Panc1 (cell line): ENCODE data around the gene TBC1D10A. TPM values are rescaled to one million over a fixed set of nuclear protein-coding genes. Genes with fewer than 3 reads are reported as not detected.

Source experiments
- ATAC-seq: fragments of 200-7000 bp; cut with Tn5 transposase; 2 replicates; pipeline ENCODE4 v1.9.1; 2020; ENCODE audit warnings: mild to moderate bottlenecking, moderate library complexity
- BruUV-seq: library from RNA; stranded (reverse); fragments of 400-500 nt; replicated peaks from 2 replicates; lab custom pipeline; 2021; lab: Mats Ljungman, UMichigan
- CTCF ChIA-PET: fragments of 300-600 bp; sonication (Branson Sonifier 250); formaldehyde crosslinking; loops from one replicate; lab custom pipeline; 2022; ENCODE audit warnings: antibody characterized with exemption; lab: Charles Lee
- POLR2A ChIA-PET: fragments of 300-600 bp; sonication (Branson Sonifier 250); formaldehyde crosslinking; loops from one replicate; lab custom pipeline; 2022; ENCODE audit warnings: antibody characterized with exemption; lab: Charles Lee
- DNase-seq: peaks from one replicate; pipeline ENCODE4 v3.0.0-alpha.2; 2010; ENCODE audit warnings: low read depth, low spot score
- H3K27ac ChIP-seq: 2 replicates; pipeline ENCODE4 v1.5.1; 2011; ENCODE audit warnings: mild to moderate bottlenecking, low read length, inconsistent platforms
- H3K27me3 ChIP-seq: fragments of 200-500 bp; sonication (Bioruptor generic); 2 replicates; pipeline ENCODE4 v1.6.0; 2014; ENCODE audit warnings: low read length, inconsistent platforms; ENCODE audit not compliant: control insufficient read depth, insufficient read depth
- H3K36me3 ChIP-seq: fragments of 200-500 bp; sonication (Bioruptor generic); 2 replicates; pipeline ENCODE4 v1.5.1; 2014; ENCODE audit warnings: inconsistent platforms, mild to moderate bottlenecking, low read length, moderate library complexity; ENCODE audit not compliant: control insufficient read depth, insufficient read depth
- H3K4me1 ChIP-seq: 2 replicates; pipeline ENCODE4 v1.5.1; 2011; ENCODE audit warnings: inconsistent platforms, mild to moderate bottlenecking, low read length, moderate library complexity; ENCODE audit not compliant: control insufficient read depth, insufficient read depth
- H3K4me3 ChIP-seq, 2 experiments: 2 replicates each; pipeline ENCODE4 v1.5.1; 2011 to 2012; ENCODE audit warnings: low read depth in 2 of 2, low read length in 2 of 2, mild to moderate bottlenecking in 2 of 2, inconsistent platforms in 1 of 2, moderate library complexity in 1 of 2
- H3K9me3 ChIP-seq: fragments of 200-500 bp; sonication (Bioruptor generic); 2 replicates; pipeline ENCODE4 v1.5.1; 2014; ENCODE audit warnings: low read depth, mild to moderate bottlenecking, inconsistent platforms, low read length, moderate library complexity; ENCODE audit not compliant: control insufficient read depth, insufficient read depth
- POLR2AphosphoS5 ChIP-seq: IDR thresholded peaks from 2 replicates; pipeline ENCODE4 v1.6.1; 2012; ENCODE audit warnings: mild to moderate bottlenecking, low read depth, low read length, moderate library complexity
- REST ChIP-seq, 2 experiments: IDR thresholded peaks; 2 replicates each; pipeline ENCODE4 v1.6.1; 2011 to 2012; ENCODE audit warnings: low read depth in 2 of 2, control low read depth in 1 of 2, low read length in 1 of 2, mild to moderate bottlenecking in 1 of 2, moderate library complexity in 1 of 2; ENCODE audit not compliant: insufficient read depth in 1 of 2
- SIN3A ChIP-seq: IDR thresholded peaks from 2 replicates; pipeline ENCODE4 v1.6.1; 2012; ENCODE audit warnings: low read depth, mild to moderate bottlenecking, low read length, moderate library complexity, borderline replicate concordance; ENCODE audit not compliant: insufficient read depth
- TCF7L2 ChIP-seq: IDR thresholded peaks from 2 replicates; pipeline ENCODE4 v1.6.1; 2011; ENCODE audit warnings: mild to moderate bottlenecking, low read depth, low read length, inconsistent platforms
- in situ Hi-C: cut with HindIII; loops from 2 replicates; pipeline ENCODE4 v1.10.0; 2016; ENCODE audit warnings: low sequenced_read_pairs, low pct_unique_long_range_greater_than_20kb
- intact Hi-C: fragments of 100-400 bp; cut with micrococcal nuclease; formaldehyde crosslinking; loops from one replicate; pipeline ENCODE4 v1.10.0; 2022; ENCODE audit not compliant: unreplicated experiment
- total RNA-seq: library from RNA; stranded (reverse); gene quantifications from one replicate; pipeline ENCODE4 v1.2.1, GENCODE V29; 2021; ENCODE audit not compliant: unreplicated experiment
- TF ChIP-seq, protein P1 (sequence below): fragments of 450-650 bp; IDR thresholded peaks from 2 replicates; pipeline ENCODE4 v1.5.1; 2017; ENCODE audit warnings: mild to moderate bottlenecking

Gene TBC1D10A
- total RNA-seq, 1 experiment from 2014 or later, result 14.9 TPM

DNA sequence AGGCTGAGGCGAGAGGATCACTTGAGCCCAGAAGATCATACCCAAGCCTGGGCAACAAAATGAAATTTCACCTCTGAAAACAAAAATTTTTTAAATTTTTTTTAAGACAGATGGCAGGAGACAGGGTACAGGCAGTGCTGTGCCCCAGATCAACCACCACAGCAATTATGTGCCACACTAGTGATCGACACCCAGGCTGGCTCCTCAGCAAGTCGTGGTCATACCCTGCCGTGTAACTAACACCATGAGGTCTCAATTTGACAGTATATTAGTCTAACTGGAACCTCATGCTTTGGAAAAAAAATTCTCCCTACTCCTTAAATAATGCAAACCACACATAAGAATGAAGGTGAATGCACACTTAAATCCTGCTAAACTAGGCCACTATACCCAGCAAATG lies 21.7 kb upstream of the TBC1D10A start:
- in situ Hi-C loops, result no loop called here
- intact Hi-C loops, result no loop called here
- H3K4me3 ChIP-seq, result no peak overlapping the region

DNA sequence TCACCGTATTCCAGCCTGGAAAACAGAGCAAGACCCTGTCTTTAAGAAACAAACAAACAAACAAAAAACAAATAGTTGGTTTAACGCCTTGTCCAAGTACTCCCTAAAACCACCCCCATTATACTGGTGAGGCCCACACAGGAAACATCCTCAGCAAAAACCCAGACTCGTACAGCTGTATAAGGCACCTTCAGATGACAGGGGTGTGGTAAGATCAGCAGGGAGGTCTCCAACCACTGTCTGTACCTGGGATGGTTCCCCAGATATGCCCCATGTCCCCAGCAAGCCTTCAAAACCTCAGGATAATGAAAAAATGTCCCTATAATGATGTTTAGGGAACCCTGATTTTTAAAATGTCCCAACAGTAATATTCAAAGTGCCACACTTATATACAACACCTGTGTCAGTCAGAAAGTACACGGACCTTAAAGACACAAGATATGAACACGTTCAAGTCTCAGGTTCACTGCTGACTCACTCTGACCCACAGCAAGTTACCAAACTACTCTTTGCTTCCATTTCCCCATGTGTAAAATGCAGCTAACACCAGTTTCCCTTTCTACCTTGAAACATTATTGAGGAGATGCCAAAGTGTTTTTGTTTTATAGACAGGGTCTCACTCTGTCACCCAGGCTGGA lies 20.6 kb upstream of the TBC1D10A start:
- H3K27me3 ChIP-seq, result no peaks in the 10 kb centered on the region
- no peak overlapping the region for H3K27ac ChIP-seq
- no TSS peak for BruUV-seq
- H3K36me3 ChIP-seq, result peaks cover 35% of the 10 kb centered on the region
- intact Hi-C loops, result no loop called here
- no peaks in the 10 kb centered on the region for H3K9me3 ChIP-seq
- TF ChIP-seq, protein P1, sequence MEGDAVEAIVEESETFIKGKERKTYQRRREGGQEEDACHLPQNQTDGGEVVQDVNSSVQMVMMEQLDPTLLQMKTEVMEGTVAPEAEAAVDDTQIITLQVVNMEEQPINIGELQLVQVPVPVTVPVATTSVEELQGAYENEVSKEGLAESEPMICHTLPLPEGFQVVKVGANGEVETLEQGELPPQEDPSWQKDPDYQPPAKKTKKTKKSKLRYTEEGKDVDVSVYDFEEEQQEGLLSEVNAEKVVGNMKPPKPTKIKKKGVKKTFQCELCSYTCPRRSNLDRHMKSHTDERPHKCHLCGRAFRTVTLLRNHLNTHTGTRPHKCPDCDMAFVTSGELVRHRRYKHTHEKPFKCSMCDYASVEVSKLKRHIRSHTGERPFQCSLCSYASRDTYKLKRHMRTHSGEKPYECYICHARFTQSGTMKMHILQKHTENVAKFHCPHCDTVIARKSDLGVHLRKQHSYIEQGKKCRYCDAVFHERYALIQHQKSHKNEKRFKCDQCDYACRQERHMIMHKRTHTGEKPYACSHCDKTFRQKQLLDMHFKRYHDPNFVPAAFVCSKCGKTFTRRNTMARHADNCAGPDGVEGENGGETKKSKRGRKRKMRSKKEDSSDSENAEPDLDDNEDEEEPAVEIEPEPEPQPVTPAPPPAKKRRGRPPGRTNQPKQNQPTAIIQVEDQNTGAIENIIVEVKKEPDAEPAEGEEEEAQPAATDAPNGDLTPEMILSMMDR, result no peak
- TF ChIP-seq SIN3A (no peak), REST (IDR thresholded peaks at IDR 0.05; ENCODE audit: insufficient read depth in 1 of 2, low read depth in 2 of 2, low read length in 1 of 2) (no peak), POLR2AphosphoS5 (no peak), TCF7L2 (no peak)
- DNase-seq, result no peak
- ChIA-PET POLR2A (no interaction called here), CTCF (no interaction called here)
- H3K4me3 ChIP-seq, result no peak overlapping the region
- in situ Hi-C loops, result no loop called here
- no peak for ATAC-seq
- H3K4me1 ChIP-seq, result no peaks in the 10 kb centered on the region

More for the DNA sequence above, 21.7 kb upstream of the TBC1D10A start:
- Histone ChIP-seq H3K27ac (no peak overlapping the region), H3K4me1 (no peaks in the 10 kb centered on the region), H3K36me3 (peaks cover 29% of the 10 kb centered on the region), H3K9me3 (no peaks in the 10 kb centered on the region), H3K27me3 (no peaks in the 10 kb centered on the region)
- no TSS peak for BruUV-seq
- CTCF ChIA-PET, result interaction anchor here (0.5 kb wide), 1 partner anchor 134 kb away, joined by 4 read pairs; no protein-coding TSS in a partner anchor
- ATAC-seq (no peak), DNase-seq (no peak)
- POLR2A ChIA-PET, result interaction anchor here (0.6 kb wide), 1 partner anchor 102 kb away, joined by 3 read pairs; the partner anchor contains the start of gene LIF
- TF ChIP-seq, protein P1, result no peak
- TF ChIP-seq POLR2AphosphoS5 (no peak), SIN3A (no peak)
